BLaER1 (cell line): ENCODE measurements around the gene EPHX1.

Experiments used
- H3K27ac ChIP-seq: shearing (Covaris generic); formaldehyde crosslinking; 2 replicates; pipeline ENCODE4 v1.8.1; 2022
- H3K27me3 ChIP-seq: shearing (Covaris generic); formaldehyde crosslinking; 2 replicates; pipeline ENCODE4 v1.8.1; 2022
- H3K36me3 ChIP-seq: shearing (Covaris generic); formaldehyde crosslinking; 2 replicates; pipeline ENCODE4 v1.8.1; 2022
- H3K4me1 ChIP-seq: shearing (Covaris generic); formaldehyde crosslinking; 2 replicates; pipeline ENCODE4 v1.8.1; 2022
- H3K4me2 ChIP-seq: shearing (Covaris generic); formaldehyde crosslinking; 2 replicates; pipeline ENCODE4 v1.8.1; 2022
- H3K4me3 ChIP-seq: shearing (Covaris generic); formaldehyde crosslinking; 2 replicates; pipeline ENCODE4 v1.8.1; 2022
- H3K9ac ChIP-seq: shearing (Covaris generic); formaldehyde crosslinking; 2 replicates; pipeline ENCODE4 v1.8.1; 2022
- H3K9me3 ChIP-seq: shearing (Covaris generic); formaldehyde crosslinking; 2 replicates; pipeline ENCODE4 v1.8.1; 2022
- H4K20me1 ChIP-seq: shearing (Covaris generic); formaldehyde crosslinking; 2 replicates; pipeline ENCODE4 v1.8.1; 2022
- Cebpa-rat ChIP-seq: shearing (Covaris generic); IDR thresholded peaks from 2 replicates; pipeline ENCODE4 v1.8.1; 2022

EPHX1 gene

DNA sequence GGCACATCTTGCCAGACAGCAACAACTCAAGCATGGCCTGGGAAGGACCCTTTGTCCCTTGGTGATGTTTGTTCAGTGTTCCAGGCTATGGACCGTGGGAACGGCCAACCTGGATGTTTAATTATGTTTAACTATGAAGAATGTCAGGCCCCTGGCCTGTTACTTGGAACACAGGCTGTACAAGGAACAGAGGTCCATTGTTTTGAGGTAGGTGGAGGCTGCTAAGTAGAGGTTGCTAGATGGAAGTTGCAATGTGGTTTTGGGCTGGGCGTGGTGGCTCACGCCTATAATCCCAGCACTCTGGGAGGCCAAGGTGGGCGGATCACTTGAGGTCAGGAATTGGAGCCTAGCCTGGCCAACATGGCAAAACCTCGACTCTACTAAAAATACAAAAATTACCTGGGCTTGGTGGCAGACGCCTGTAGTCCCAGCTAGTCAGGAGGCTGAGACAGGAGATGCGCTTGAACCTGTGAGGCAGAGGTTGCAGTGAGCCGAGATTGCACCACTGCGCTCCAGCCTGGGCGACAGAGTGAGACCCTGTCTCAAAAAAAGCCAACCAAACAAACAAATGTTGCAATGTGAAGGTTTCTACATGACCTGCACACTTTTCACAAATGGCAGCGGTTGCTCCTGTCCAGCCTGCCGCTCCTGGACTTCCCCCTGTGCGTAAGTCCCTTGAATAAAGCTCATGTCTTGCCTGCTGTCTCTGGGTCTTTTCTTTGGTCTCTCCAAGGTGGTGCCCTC is 81.5 kb downstream of the EPHX1 start:
- no peak overlapping the region for H3K27ac ChIP-seq
- H3K4me3 ChIP-seq, result no peak overlapping the region
- H3K9me3 ChIP-seq, result no peaks in the 10 kb centered on the region
- no peaks in the 10 kb centered on the region for H3K36me3 ChIP-seq
- H3K9ac ChIP-seq, result no peak overlapping the region
- no peaks in the 10 kb centered on the region for H4K20me1 ChIP-seq
- no peak for TF ChIP-seq Cebpa-rat
- peaks cover 10% of the 10 kb centered on the region; the same call in 1 of the 2 replicates for H3K27me3 ChIP-seq
- peaks cover 14% of the 10 kb centered on the region for H3K4me1 ChIP-seq
- no peak overlapping the region for H3K4me2 ChIP-seq

DNA sequence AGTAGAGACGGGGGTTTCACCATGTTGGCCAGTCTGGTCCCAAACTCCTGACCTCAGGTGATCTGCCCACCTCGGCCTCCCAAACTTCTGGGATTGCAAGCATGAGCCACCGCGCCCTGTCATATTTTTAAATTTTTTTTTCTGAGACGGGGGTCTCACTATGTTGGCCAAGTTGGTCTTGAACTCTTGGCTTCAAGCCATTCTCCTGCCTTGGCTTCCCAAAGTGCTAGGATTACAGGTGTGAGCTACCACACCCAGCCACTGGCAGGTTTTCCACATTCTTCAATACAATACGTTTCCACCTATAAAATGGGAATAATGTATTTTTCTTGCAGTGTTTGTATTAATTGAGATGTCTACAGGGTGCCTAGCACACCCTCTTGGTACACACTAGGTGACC is 82.4 kb downstream of the EPHX1 start:
- Histone ChIP-seq H3K9ac (no peak overlapping the region), H3K9me3 (no peaks in the 10 kb centered on the region), H3K36me3 (no peaks in the 10 kb centered on the region), H3K4me3 (no peak overlapping the region), H4K20me1 (no peaks in the 10 kb centered on the region), H3K27ac (no peak overlapping the region), H3K27me3 (peaks cover under 1% of the 10 kb centered on the region; the same call in 1 of the 2 replicates), H3K4me1 (peaks cover 20% of the 10 kb centered on the region), H3K4me2 (no peak overlapping the region)
- no peak for TF ChIP-seq Cebpa-rat
